ENCODE measurements around the gene AKAP9. TPM values are rescaled to one million over a fixed set of nuclear protein-coding genes. Genes with fewer than 3 reads are reported as not detected.

Gene AKAP9
- total RNA-seq, 1 experiment from 2014 or later = 71.3 TPM

GRCh38 chr7:92064438-92065029, 123.9 kb downstream of the AKAP9 start:
- Histone ChIP-seq H3K36me3 (ENCODE audit: low read depth) (peaks cover 10% of the 10 kb centered on the region; the same call in 1 of the 2 replicates), H3K4me3 (no peak overlapping the region), H3K79me2 (ENCODE audit: low read depth) (no peaks in the 10 kb centered on the region), H3K4me1 (replicated peaks; ENCODE audit: insufficient read depth) (no peaks in the 10 kb centered on the region), H4K20me1 (ENCODE audit: insufficient read depth) (no peaks in the 10 kb centered on the region), H3K27me3 (ENCODE audit: insufficient read depth, low read depth) (no peaks in the 10 kb centered on the region), H3K9me3 (ENCODE audit: insufficient read depth, low read depth) (no peaks in the 10 kb centered on the region), H3K4me2 (no peak overlapping the region), H3K9me2 (ENCODE audit: insufficient read depth) (no peaks in the 10 kb centered on the region), H2AFZ (no peak overlapping the region), H3K27ac (no peak overlapping the region), H3F3A (ENCODE audit: insufficient read depth, low read depth) (no peaks in the 10 kb centered on the region; the same call in 1 of the 2 replicates)
- intact Hi-C loops (cut with micrococcal nuclease; ENCODE audit: unreplicated experiment) = no loop called here
- BruUV-seq (replicated peaks) = no TSS peak
- no peak for DNase-seq
- POLR2A ChIA-PET (ENCODE audit: unreplicated experiment) = no interaction called here
- CTCF ChIA-PET = no interaction called here
- TF ChIP-seq CTCF (conservative IDR thresholded peaks at IDR 0.05) (no peak), EZH2 (IDR thresholded peaks at IDR 0.05; ENCODE audit: low read depth) (no peak)

GRCh38 chr7:92071032-92071431, 130.4 kb downstream of the AKAP9 start:
- H3F3A ChIP-seq (ENCODE audit: insufficient read depth, low read depth) = peaks cover 10% of the 10 kb centered on the region; the same call in 1 of the 2 replicates
- no peaks in the 10 kb centered on the region for H3K9me3 ChIP-seq (ENCODE audit: insufficient read depth, low read depth)
- CTCF ChIA-PET = no interaction called here
- DNase-seq = no peak
- no peaks in the 10 kb centered on the region for H3K9me2 ChIP-seq (ENCODE audit: insufficient read depth)
- POLR2A ChIA-PET (ENCODE audit: unreplicated experiment) = interaction anchor here (0.6 kb wide), 1 partner anchor 341 kb away, joined by 4 read pairs; no protein-coding TSS in a partner anchor
- TF ChIP-seq EZH2 (IDR thresholded peaks at IDR 0.05; ENCODE audit: low read depth) = no peak
- TF ChIP-seq CTCF (conservative IDR thresholded peaks at IDR 0.05) = no peak
- BruUV-seq (replicated peaks) = no TSS peak
- H2AFZ ChIP-seq = no peak overlapping the region
- no peak overlapping the region for H3K27ac ChIP-seq
- H3K36me3 ChIP-seq (ENCODE audit: low read depth) = 0 out of 2 replicates have a peak, but pooled peaks cover 10% of the 10 kb centered on the region
- no peaks in the 10 kb centered on the region for H3K79me2 ChIP-seq (ENCODE audit: low read depth)
- H3K4me2 ChIP-seq = no peak overlapping the region
- H4K20me1 ChIP-seq (ENCODE audit: insufficient read depth) = no peaks in the 10 kb centered on the region
- intact Hi-C loops (cut with micrococcal nuclease; ENCODE audit: unreplicated experiment) = no loop called here
- no peak overlapping the region for H3K4me3 ChIP-seq
- H3K4me1 ChIP-seq (replicated peaks; ENCODE audit: insufficient read depth) = peaks cover 6% of the 10 kb centered on the region
- H3K27me3 ChIP-seq (ENCODE audit: insufficient read depth, low read depth) = no peaks in the 10 kb centered on the region

- intact Hi-C loops (cut with micrococcal nuclease; ENCODE audit: unreplicated experiment) = no loop called here
These were observed 131.5 kb downstream of the AKAP9 start for GRCh38 chr7:92072121-92072520.

More at GRCh38 chr7:92072121-92072520, 131.5 kb downstream of the AKAP9 start:
- no peak overlapping the region for H3K4me2 ChIP-seq
- ChIA-PET CTCF (no interaction called here), POLR2A (ENCODE audit: unreplicated experiment) (no interaction called here)
- H3K36me3 ChIP-seq (ENCODE audit: low read depth) = 0 out of 2 replicates have a peak, but pooled peaks cover 4% of the 10 kb centered on the region
- no peaks in the 10 kb centered on the region for H3K27me3 ChIP-seq (ENCODE audit: insufficient read depth, low read depth)
- no peak overlapping the region for H3K4me3 ChIP-seq
- peaks cover 14% of the 10 kb centered on the region for H3K4me1 ChIP-seq (replicated peaks; ENCODE audit: insufficient read depth)
- no TSS peak for BruUV-seq (replicated peaks)
- H4K20me1 ChIP-seq (ENCODE audit: insufficient read depth) = no peaks in the 10 kb centered on the region
- peaks cover 10% of the 10 kb centered on the region; the same call in 1 of the 2 replicates for H3F3A ChIP-seq (ENCODE audit: insufficient read depth, low read depth)
- no peak for TF ChIP-seq EZH2 (IDR thresholded peaks at IDR 0.05; ENCODE audit: low read depth)
- no peak for TF ChIP-seq CTCF (conservative IDR thresholded peaks at IDR 0.05)
- no peak overlapping the region for H2AFZ ChIP-seq
- H3K79me2 ChIP-seq (ENCODE audit: low read depth) = no peaks in the 10 kb centered on the region
- DNase-seq = no peak
- no peaks in the 10 kb centered on the region for H3K9me3 ChIP-seq (ENCODE audit: insufficient read depth, low read depth)
- no peaks in the 10 kb centered on the region for H3K9me2 ChIP-seq (ENCODE audit: insufficient read depth)
- H3K27ac ChIP-seq = no peak overlapping the region

All from PC-9 (cell line).